SU-DHL-6 (cell line): ENCODE results near the gene OLFM4.

Source experiments
- H2AFZ ChIP-seq: fragments of 200-600 bp; sonication (generic); 2 replicates; pipeline ENCODE4 v1.6.1; 2014; ENCODE audit warnings: low read depth, mild to moderate bottlenecking, moderate library complexity, mixed read lengths, antibody characterized with exemption, low read length; ENCODE audit not compliant: severe bottlenecking
- H3F3A ChIP-seq: fragments of 200-600 bp; shearing (Covaris generic); 2 replicates; pipeline ENCODE4 v1.6.0; 2016; ENCODE audit warnings: antibody characterized with exemption, mild to moderate bottlenecking; ENCODE audit not compliant: insufficient read depth
- H3K27ac ChIP-seq: fragments of 200-600 bp; sonication (generic); 2 replicates; pipeline ENCODE4 v1.5.1; 2016; ENCODE audit warnings: low read depth, mild to moderate bottlenecking, low read length, moderate library complexity, mixed read lengths
- H3K27me3 ChIP-seq: fragments of 200-600 bp; sonication (generic), shearing (Covaris generic); 2 replicates; pipeline ENCODE4 v1.6.0; 2014; ENCODE audit warnings: mild to moderate bottlenecking, low read length
- H3K36me3 ChIP-seq: fragments of 200-600 bp; sonication (generic); 2 replicates; pipeline ENCODE4 v1.6.1; 2014; ENCODE audit warnings: mild to moderate bottlenecking, low read length, mixed read lengths
- H3K4me2 ChIP-seq: fragments of 300-600, 200-600 bp; shearing (Covaris generic), sonication (generic); 2 replicates; pipeline ENCODE4 v1.6.0; 2014; ENCODE audit warnings: low read length, low read depth, mild to moderate bottlenecking; ENCODE audit not compliant: poor library complexity, severe bottlenecking
- H3K4me3 ChIP-seq: fragments of 200-600 bp; sonication (generic); 2 replicates; pipeline ENCODE4 v1.5.1; 2014; ENCODE audit warnings: antibody characterized with exemption, low read length, mild to moderate bottlenecking, mixed read lengths; ENCODE audit not compliant: insufficient read depth, poor library complexity, severe bottlenecking
- H3K79me2 ChIP-seq: fragments of 200-600 bp; sonication (generic); 2 replicates; pipeline ENCODE4 v1.6.1; 2014; ENCODE audit warnings: mild to moderate bottlenecking, low read length, moderate library complexity; ENCODE audit not compliant: insufficient read depth
- H3K9ac ChIP-seq: fragments of 200-600 bp; sonication (generic); 2 replicates; pipeline ENCODE4 v1.7.0; 2014; ENCODE audit warnings: mild to moderate bottlenecking, low read length
- H3K9me2 ChIP-seq: fragments of 200-600 bp; sonication (generic); replicated peaks from 2 replicates; pipeline ENCODE4 v1.6.1; 2014; ENCODE audit warnings: low read length; ENCODE audit not compliant: insufficient read depth
- H3K9me3 ChIP-seq: fragments of 200-600 bp; sonication (generic); 2 replicates; pipeline ENCODE4 v1.6.1; 2014; ENCODE audit warnings: low read length, mixed read lengths; ENCODE audit not compliant: insufficient read depth
- H4K20me1 ChIP-seq: fragments of 200-600 bp; sonication (generic); 2 replicates; pipeline ENCODE4 v1.6.1; 2014; ENCODE audit warnings: low read depth, mild to moderate bottlenecking, antibody characterized with exemption, low read length, moderate library complexity, mixed read lengths
- EZH2phosphoT487 ChIP-seq: fragments of 200-600 bp; sonication (generic), shearing (Covaris generic); conservative IDR thresholded peaks from 2 replicates; pipeline ENCODE4 v1.6.1; 2018; ENCODE audit warnings: mild to moderate bottlenecking, antibody characterized with exemption, low read length, moderate library complexity, mixed read lengths
- TF ChIP-seq, protein P1 (sequence below): fragments of 200-600 bp; sonication (generic); IDR thresholded peaks from one replicate; pipeline ENCODE4 v1.5.1; 2017; ENCODE audit warnings: antibody characterized with exemption, mild to moderate bottlenecking, low read length, moderate library complexity; ENCODE audit not compliant: insufficient read depth, poor library complexity, severe bottlenecking

Gene OLFM4

GRCh38 chr13:53045189-53045588 is 16.6 kb downstream of the OLFM4 start:
- Histone ChIP-seq H3K4me3 (no peak overlapping the region), H2AFZ (no peak overlapping the region), H3K9me2 (no peaks in the 10 kb centered on the region), H3F3A (no peaks in the 10 kb centered on the region), H3K27ac (no peak overlapping the region), H3K9ac (no peak overlapping the region), H3K9me3 (no peaks in the 10 kb centered on the region), H3K36me3 (no peaks in the 10 kb centered on the region), H4K20me1 (no peaks in the 10 kb centered on the region), H3K79me2 (no peaks in the 10 kb centered on the region), H3K4me2 (no peak overlapping the region), H3K27me3 (no peaks in the 10 kb centered on the region)
- TF ChIP-seq EZH2phosphoT487, result no peak
- TF ChIP-seq, protein P1, sequence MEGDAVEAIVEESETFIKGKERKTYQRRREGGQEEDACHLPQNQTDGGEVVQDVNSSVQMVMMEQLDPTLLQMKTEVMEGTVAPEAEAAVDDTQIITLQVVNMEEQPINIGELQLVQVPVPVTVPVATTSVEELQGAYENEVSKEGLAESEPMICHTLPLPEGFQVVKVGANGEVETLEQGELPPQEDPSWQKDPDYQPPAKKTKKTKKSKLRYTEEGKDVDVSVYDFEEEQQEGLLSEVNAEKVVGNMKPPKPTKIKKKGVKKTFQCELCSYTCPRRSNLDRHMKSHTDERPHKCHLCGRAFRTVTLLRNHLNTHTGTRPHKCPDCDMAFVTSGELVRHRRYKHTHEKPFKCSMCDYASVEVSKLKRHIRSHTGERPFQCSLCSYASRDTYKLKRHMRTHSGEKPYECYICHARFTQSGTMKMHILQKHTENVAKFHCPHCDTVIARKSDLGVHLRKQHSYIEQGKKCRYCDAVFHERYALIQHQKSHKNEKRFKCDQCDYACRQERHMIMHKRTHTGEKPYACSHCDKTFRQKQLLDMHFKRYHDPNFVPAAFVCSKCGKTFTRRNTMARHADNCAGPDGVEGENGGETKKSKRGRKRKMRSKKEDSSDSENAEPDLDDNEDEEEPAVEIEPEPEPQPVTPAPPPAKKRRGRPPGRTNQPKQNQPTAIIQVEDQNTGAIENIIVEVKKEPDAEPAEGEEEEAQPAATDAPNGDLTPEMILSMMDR, result no peak

- H3K9ac ChIP-seq, result no peak overlapping the region
- no peak overlapping the region for H3K4me2 ChIP-seq
- no peaks in the 10 kb centered on the region for H4K20me1 ChIP-seq
- no peaks in the 10 kb centered on the region for H3K9me2 ChIP-seq
- H3K36me3 ChIP-seq, result no peaks in the 10 kb centered on the region
- no peak overlapping the region for H3K27ac ChIP-seq
- H3K27me3 ChIP-seq, result no peaks in the 10 kb centered on the region
- H3K4me3 ChIP-seq, result no peak overlapping the region
- TF ChIP-seq EZH2phosphoT487, result no peak
- TF ChIP-seq, protein P1, result no peak
- H3K9me3 ChIP-seq, result no peaks in the 10 kb centered on the region
- no peaks in the 10 kb centered on the region for H3K79me2 ChIP-seq
- no peaks in the 10 kb centered on the region for H3F3A ChIP-seq
- no peak overlapping the region for H2AFZ ChIP-seq
These were observed 20.3 kb downstream of the OLFM4 start for GRCh38 chr13:53048880-53049279.

DNA sequence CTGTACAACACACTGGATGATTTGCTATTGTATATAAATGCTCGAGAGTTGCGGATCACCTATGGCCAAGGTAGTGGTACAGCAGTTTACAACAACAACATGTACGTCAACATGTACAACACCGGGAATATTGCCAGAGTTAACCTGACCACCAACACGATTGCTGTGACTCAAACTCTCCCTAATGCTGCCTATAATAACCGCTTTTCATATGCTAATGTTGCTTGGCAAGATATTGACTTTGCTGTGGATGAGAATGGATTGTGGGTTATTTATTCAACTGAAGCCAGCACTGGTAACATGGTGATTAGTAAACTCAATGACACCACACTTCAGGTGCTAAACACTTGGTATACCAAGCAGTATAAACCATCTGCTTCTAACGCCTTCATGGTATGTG is 21.5 kb downstream of the OLFM4 start:
- Histone ChIP-seq H3K4me2 (no peak overlapping the region), H3F3A (no peaks in the 10 kb centered on the region), H3K27ac (no peak overlapping the region), H3K36me3 (no peaks in the 10 kb centered on the region), H4K20me1 (no peaks in the 10 kb centered on the region), H3K4me3 (no peak overlapping the region), H3K27me3 (no peaks in the 10 kb centered on the region), H3K9ac (no peak overlapping the region), H3K9me2 (no peaks in the 10 kb centered on the region), H3K9me3 (no peaks in the 10 kb centered on the region), H3K79me2 (no peaks in the 10 kb centered on the region), H2AFZ (no peak overlapping the region)
- TF ChIP-seq, protein P1, result no peak

GRCh38 chr13:53052675-53053074 is 24.1 kb downstream of the OLFM4 start:
- no peak overlapping the region for H3K4me2 ChIP-seq
- no peak overlapping the region for H3K4me3 ChIP-seq
- H3K36me3 ChIP-seq, result no peaks in the 10 kb centered on the region
- no peak overlapping the region for H3K27ac ChIP-seq
- H3K27me3 ChIP-seq, result no peaks in the 10 kb centered on the region
- no peaks in the 10 kb centered on the region for H4K20me1 ChIP-seq
- H3K9me2 ChIP-seq, result no peaks in the 10 kb centered on the region
- H3K9me3 ChIP-seq, result no peaks in the 10 kb centered on the region
- no peak overlapping the region for H3K9ac ChIP-seq
- H2AFZ ChIP-seq, result no peak overlapping the region
- no peaks in the 10 kb centered on the region for H3F3A ChIP-seq
- H3K79me2 ChIP-seq, result no peaks in the 10 kb centered on the region
- TF ChIP-seq EZH2phosphoT487, result no peak
- TF ChIP-seq, protein P1, result no peak
